ENCODE results near the gene OR4C13.
"Not testable (repeated sequence)": the region's sequence is repeated elsewhere in the genome, so short reads cannot be mapped to it uniquely, and the experiment has no call there.

OR4C13 gene

DNA sequence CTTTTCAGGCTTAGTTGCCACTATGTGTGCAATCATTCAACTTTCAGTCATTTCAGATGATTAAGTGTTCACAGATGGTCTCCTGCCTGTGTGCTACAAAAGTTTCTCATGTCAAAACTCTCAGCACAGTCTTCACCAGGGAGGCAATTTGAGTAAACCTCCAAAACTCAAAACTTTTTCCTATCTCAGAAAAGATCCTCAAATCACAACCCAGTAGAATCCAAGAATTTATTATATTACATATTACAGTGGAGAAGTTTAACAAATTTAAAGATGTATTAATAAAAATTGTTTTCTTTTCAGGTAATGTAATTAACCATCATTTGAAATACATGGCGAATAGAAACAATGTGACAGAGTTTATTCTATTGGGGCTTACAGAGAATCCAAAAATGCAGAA lies at the start of gene OR4C13:
Gene OR4C13 (plus strand): TSS at position 301 of the 400 bp plus-strand sequence. CDS start 32 bp downstream, at position 333.
- DNase-seq (ENCODE audit: low read depth in 2 of 2): no peak

DNA sequence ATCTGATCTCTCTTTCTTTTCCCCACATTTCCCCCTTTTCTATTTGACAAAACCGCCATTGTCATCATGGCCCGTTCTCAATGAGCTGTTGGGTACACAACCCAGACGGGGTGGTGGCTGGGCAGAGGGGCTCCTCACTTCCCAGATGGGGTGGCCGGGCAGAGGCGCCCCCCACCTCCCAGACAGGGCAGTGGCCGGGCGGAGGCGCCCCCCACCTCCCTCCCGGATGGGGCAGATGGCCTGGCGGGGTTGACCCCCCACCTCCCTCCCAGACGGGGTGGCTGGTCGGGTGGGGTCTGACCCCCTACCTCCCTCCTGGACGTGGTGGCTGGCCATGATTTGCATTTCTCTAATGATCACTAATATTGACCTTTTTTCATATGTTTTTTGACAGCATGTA lies 40.7 kb upstream of the OR4C13 start:
- DNase-seq (ENCODE audit: low read depth in 2 of 2): not testable (repeated sequence)

DNA sequence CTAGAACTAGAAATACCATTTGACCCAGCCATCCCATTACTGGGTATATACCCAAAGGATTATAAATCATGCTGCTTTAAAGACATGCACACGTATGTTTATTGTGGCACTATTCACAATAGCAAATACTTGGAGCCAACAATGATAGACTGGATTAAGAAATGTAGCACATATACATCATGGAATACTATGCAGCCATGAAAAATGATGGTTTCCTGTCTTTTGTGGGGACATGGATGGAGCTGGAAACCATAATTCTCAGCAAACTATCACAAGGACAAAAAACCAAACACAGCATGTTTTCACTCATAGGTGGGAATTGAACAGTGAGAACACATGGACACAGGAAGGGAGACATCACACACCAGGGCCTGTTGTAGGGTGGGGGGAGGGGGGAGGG lies 3.5 kb upstream of the OR4C13 start:
- DNase-seq (ENCODE audit: low read depth in 2 of 2): not testable (repeated sequence)

DNA sequence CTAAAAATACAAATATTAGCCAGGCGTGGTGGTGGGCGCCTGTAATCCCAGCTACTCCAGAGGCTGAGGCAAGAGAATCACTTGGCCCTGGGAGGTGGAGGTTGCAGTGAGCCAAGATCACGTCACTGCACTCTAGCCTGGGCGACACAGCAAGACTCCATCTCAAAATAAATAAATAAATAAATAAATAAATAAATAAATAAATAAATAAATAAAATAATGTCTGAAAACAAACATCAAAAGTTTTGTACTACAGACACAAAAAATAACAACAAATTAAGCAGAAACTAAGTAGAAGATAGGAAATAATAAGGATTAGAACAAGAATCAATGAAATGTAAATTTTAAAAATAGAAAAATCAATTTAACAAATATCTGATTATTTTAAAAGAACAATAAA lies 21.2 kb downstream of the OR4C13 start:
- DNase-seq (ENCODE audit: low read depth in 2 of 2): not testable (repeated sequence)

DNA sequence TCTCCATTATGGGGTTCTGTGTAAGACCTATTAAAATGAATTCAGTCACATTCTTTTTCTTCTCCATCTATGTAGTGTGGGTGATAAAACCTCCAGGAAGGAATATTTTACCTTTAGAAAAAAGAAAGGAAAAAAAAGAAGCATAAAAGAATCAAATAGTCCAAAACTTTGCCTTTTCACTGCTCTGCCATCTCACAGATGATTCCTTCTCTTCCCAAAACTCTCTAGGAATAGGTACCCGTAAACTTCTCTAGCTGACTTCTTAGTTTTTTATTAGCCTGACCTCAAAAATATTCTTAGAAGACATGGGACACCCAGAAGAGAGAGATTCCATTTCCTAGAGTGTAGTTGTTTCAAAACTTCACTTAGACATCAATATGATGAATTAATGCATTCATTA lies 30.2 kb downstream of the OR4C13 start, which contains the start of gene OR4C12:
Gene OR4C12 (minus strand): TSS at position 101 of the 400 bp plus-strand sequence. CDS start 34 bp downstream, at position 67.
- not testable (repeated sequence) for DNase-seq (ENCODE audit: low read depth in 2 of 2)

DNA sequence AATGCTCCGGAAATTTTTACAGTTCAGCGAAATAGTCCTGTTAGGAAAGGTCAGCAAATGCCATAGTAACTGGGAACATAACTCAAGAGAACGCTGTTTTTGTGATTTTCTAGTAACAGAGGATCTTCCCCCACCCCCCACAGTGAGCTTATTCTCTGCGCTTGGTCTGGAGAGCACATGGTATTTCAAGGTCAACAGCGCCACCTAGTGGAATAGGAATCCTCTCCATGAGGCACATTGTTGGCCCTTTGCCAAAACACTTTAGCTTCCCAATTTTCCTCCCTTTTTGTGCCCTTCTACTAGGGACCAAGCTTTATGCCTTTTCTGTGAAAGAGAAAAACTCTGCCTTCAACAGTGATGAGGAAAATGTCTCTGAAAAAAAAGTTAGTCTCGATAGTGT lies 43.4 kb downstream of the OR4C13 start:
- DNase-seq (ENCODE audit: low read depth in 2 of 2): no peak
